ENCODE results near the gene RBM22.
"Not testable (repeated sequence)": the region's sequence is repeated elsewhere in the genome, so short reads cannot be mapped to it uniquely, and the experiment has no call there.

The RBM22 gene

DNA sequence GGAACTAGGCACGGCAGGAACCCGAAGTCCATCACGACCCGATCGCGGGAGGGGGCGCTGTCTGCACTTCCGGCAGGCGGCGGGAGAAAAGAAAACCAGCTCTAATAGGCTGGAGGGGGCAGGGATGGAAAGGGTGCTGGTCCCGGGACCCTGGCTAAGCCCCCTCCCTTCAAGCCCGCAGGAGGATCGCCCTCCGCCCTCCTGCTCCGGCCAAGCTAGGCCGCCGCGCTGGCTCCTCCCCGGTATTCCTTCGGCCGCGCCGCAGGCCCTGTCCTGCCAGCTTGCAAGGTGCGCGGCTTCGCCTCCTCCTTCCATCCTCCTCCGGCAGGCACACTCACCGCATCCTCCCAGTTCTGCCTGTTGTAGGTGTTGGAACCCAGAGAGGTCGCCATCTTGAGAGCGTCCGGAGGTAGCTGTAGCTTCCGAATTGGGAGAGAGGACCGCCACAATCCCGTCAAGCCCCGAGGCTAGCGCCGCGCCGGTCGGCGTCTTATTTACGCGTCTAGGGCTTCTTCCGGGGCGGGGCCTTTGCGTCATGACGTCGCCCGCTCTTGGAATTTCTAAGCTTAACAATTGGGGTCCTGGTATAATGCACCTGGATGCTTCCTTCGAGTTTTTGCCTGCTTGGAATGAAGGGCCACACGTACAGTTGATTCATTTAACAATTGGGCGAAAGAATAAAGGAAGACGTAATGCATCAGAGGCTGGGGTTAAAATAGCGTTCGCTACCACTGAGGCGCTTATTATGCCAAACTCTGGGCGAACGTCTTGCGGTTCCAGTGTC, at the start of gene RBM22:
RBM22 (minus strand) TSS at position 469 of the 784 bp plus-strand sequence; CDS start at position 392, 77 bp downstream.
- peak; percentile 85 to 92 for DNase-seq

DNA sequence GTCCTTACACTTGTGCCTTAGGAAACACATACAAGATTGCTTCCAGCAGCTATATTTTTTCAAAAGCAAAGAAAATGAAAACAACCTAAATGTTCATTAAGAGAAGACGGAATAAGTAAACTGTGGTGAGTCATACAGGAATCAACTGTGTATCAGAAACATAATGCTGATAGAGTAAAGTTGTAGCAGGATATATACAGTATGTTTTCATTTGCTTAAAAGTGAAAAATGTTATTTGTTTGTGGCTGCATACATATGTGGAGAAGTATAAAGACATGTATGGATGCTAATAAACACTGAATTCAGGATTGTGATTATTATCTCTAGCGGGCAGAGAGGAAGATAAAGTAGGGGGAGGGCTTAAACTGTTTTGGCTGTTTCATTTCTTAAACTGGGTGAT, 49.6 kb upstream of the RBM22 start:
- DNase-seq: no peak

DNA sequence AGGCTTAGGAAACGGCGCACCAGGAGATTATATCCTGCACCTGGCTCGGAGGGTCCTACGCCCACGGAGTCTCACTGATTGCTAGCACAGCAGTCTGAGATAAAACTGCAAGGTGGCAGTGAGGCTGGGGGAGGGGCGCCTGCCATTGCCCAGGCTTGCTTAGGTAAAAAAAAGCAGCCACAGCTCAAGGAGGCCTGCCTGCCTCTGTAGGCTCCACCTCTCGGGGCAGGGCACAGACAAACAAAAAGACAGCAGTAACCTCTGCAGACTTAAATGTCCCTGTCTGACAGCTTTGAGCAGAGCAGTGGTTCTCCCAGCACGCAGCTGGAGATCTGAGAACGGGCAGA, 42.3 kb upstream of the RBM22 start:
- DNase-seq: not testable (repeated sequence)

DNA sequence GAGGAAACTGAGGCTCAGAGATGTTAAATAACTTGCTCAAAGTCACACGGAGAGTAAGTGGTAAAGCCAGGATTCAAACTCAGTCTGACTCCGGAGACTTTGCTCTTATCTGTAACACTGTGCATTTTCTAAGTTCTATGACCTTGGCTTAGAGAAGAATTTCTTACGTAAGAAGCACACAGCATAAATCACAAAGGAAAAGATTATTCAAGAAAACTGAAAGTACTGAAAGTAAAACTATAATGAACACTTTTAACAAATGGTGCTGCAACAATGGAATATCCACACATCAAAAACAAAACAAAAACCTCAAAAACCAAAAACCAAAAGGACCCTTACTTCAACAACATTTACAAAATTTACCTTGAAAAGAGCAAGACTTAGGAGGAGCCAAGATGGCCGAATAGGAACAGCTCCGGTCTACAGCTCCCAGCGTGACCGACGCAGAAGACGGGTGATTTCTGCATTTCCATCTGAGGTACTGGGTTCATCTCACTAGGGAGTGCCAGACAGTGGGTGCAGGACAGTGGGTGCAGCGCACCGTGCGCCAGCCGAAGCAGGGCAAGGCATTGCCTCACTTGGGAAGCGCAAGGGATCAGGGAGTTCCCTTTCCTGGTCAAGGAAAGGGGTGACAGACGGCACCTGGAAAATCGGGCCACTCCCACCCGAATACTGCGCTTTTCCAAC, 41.7 kb upstream of the RBM22 start:
- DNase-seq: not testable (repeated sequence)

DNA sequence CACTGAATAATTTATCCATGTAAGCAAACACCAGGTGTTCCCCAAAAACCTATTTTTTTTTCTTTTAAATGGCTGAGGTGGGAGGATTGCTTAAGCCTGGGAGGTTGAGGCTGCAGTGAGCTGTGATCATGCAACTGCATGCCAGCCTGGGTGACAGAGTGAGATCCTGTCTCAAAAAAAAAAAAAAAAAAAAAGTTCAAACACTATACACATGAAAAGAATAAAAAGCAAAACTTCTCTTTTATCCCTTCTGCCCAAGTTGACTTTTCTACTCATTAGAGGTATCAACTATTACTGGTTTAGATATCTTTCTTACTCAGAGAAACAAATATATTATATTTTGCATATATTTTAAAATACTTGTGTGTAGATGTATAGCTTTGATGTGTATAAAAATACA, 40.1 kb upstream of the RBM22 start:
- DNase-seq: no peak

DNA sequence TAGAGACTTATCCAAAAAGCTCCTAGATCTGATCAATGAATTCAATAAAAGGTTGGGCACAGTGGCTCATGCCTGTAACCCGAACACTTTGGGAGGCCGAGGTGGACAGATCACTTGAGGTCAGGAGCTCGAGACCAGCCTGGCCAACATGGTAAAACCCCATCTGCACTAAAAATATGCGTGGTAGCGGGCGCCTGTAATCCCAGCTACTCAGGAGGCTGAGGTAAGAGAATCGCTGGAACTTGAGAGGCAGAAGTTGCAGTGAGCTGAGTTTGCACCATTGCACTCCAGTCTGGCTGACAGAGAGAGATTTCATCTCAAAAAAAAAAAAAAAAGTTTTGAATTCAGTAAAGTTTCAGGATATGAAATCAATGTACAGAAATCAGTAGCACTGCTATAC, 38.0 kb upstream of the RBM22 start:
- no peak for DNase-seq

DNA sequence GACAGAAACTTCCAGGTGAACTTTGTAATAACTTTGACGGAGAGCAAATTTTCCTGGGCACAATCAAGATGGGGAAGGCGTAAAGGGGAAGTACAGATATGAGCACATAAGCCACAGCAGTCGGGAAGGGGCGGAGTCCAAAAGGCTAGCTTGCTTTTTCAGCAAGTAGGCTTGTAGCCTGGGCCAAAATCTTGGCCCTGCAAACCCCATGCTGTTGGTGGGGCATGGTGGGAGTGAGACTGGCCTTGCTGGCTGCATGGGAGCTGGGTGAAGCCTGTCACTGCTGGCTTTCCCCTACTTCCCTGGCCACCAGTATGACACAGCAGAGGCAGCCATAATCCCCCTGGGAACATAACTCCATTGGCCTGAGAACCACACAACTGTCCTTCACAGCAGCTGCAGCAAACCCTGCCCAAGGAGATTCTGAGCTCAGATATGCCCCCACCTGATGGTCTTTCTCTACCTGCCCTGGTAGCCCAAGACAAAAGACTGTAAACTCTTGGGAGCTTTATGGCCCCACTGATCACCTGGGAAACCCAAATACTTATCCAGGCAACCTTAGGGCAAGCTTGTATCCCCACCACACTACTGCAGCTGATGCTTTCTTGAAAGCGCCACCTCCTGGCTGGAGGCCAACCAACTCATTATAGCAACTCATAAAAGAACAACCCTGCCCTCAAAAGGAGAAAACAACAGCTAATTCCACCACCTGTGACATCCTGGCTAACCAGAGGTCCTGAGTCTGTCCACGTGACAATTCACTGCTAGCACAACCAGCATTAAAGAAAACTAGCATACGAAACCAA, 33.9 kb upstream of the RBM22 start:
- no peak for DNase-seq

DNA sequence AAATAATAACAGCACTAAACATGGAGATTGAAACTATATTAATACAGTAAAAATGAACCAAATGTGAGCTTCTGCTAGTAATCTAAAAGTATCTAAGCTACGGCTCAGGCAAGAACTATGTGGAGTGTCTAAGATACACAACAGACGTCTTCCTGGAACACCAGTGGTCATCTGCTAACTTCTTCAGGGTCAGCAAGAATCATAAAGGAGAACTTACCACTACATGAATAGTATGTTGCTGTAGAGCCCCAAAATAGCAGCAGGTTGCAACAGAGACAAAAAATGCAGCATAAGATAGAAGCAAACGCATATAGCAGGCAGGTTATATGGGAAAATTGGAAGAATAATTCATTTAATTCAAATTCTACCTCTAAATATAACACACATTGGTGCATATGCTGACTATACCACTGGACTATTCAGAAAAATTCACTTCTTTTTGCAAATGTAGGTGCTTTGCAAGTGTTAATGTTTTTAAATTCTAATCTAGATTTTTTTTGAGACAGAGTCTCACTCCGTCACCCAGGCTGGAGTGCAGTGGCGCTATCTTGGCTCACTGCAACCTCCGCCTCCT, 30.9 kb upstream of the RBM22 start:
- no peak for DNase-seq

DNA sequence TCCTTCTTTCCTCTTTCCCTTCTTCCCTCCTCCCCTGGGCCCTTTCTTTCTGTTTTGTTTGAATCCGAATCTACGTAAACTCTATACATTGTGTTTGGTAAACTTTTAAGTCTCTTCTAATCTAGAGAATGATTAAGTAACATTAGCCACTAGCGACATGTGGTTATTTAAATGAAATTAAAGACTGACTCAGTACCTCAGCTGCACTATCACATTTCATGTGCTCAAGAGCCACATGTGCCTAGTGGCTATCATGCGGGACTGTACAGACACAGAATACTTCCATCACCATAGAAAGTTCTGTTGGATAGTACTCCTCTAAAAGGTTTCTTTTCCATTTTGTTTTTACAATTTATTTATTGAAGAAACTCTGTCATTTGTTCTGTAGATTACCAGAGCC, 29.0 kb upstream of the RBM22 start:
- no peak for DNase-seq

DNA sequence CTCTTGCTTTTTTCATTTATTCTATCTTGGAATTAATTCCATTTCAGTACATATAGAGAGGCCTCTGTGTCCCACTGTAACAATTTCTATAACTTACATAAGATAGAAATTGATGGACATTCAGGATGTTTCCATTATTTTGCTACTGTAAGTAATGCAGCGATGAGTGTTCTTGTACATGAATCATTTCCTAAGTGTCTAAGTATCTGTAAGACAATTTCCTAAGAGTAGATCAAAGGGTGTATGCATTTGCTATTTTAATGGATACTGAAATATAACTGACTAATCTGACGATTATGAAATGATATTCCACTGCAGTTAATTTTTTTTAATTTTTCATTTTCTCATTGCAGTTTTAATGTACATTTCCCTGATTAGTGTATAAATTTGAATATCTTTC, 23.0 kb upstream of the RBM22 start:
- no peak for DNase-seq

DNA sequence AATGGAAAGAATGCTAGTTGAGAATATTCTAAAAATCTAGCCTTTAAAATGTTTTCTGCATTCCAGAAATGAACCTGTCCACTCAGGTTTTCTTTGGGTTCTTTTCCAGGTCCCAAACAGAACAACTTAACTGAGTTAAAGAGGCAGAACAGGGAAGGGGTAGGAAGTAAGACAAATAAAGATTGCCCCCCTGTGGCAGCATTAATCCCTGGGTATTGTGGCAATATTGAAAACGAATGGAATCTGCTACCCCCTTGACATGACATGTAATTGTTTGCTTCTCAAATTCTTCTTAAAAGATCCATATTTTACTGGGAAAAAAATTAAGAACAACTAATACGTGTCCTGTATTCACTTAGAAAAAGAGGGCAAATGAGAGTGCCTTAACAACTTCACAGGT, 9.3 kb upstream of the RBM22 start:
- DNase-seq: no peak

DNA sequence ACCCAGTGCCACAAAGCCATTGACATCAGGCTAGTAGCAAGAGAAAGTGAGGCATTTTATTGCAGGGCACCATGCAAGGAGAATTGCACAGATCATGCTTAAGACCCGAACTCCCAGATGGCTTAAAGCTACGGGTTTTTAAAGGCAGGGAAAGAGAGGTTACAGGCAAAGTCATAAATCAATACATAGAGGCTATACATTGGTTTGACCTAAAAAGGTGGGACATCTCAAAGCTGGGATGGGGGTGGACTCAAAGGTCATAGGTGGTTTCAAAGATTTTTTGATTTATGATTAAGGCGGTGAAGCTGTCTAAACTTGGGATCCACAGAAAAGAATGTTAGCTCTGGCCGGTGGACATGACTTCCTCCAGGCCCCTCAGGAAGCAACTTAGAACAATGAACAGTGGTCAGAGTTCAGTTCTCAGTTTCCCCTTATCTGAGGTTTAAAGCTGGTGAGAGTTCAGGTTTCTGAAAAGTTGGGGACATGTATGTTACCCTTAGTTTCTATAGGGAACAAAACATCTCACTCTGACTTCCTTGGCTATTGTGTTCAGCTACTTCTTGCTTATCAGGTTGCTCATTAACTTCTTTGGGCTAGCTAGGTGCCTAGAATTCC, 6.0 kb upstream of the RBM22 start:
- no peak for DNase-seq

DNA sequence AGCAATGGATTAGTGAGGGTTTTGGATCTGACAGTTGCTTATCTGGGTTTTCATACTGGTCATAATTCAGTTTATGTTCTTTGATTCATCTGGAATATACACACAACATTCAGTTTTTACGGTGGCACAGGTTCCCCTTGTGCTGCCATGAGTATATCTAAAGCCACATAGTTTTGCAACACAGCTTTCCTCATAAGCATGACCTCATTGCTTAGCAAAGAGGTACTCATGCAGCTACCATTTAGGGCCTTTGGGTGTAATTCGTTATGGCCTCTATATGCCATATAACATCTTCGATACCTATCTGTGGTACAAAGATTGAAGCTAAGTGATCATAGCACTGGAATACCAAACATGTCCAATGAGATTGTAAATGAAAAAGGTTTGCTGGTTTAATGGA, 2.9 kb upstream of the RBM22 start:
- DNase-seq: no peak

DNA sequence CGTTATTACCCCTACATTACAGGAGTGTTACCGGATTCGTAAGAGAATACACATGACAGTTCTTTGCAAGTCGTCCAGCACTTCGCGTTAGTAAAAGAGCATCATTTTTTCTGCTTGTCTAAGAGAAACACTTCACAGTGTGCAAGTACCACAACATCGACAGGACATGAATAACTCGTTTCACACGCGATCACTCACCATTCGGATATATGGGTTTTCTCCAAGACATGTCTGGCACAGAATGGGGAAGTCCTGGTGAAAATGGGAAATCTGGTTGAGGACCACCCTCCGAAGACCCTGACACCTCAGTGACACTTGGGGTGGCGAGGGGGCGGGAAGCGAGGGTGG, 642 bp downstream of the RBM22 start:
- DNase-seq: no peak

DNA sequence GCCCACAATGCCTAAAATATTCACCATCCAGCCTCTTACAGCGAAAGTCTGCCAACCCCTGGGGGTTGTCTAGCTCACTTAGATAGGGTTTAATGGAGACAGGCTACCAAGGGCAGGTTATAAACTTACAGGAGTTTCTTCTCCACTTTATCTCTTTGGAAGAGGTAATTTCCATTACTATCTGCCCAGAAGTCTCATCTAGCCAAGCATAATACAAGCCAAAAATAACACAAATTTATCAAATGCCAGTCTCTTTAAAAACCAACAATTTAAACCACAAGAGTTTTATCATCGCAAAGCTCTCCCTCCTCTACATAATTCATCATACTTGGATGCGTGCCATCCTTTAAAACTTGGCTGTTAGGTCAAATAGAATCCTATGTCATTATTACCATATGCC, 6.2 kb downstream of the RBM22 start:
- DNase-seq: no peak

DNA sequence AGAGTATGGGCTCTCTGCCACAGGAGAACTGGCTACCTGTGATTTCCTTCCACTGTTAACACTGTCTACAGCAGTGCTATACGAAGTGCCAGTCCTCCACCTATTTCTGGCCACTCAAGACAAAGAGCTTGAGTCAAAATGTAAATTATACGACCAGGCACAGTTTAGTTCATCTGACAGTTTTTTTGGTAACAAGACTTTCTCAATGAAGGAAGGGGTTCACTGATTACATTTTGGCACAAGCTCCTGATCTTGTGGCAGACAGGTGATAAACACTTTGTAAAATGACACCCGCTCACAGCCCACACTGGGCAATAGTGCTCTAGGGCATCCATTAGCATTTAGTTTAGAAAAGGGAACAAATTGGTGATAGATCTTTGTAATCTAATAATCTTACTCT, 8.6 kb downstream of the RBM22 start:
- DNase-seq: no peak

DNA sequence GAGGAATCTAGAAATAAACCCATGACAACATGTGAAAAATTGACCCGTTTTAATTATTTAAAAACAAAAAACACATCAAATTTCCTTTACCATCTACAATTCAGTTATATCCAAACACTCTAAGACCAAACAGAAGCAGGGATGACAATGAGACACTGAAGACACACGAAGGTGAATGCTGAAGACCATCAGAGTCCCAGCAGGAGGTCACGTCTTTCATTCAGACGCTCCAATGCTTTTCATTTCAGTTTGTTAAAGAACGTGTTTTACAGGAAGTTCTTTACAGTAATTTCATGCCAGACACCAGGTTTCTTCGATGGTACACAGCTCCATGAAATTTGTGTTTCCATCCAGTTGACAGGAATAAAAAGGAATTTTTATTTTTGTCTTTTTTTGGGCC, 10.1 kb downstream of the RBM22 start:
- no peak for DNase-seq

DNA sequence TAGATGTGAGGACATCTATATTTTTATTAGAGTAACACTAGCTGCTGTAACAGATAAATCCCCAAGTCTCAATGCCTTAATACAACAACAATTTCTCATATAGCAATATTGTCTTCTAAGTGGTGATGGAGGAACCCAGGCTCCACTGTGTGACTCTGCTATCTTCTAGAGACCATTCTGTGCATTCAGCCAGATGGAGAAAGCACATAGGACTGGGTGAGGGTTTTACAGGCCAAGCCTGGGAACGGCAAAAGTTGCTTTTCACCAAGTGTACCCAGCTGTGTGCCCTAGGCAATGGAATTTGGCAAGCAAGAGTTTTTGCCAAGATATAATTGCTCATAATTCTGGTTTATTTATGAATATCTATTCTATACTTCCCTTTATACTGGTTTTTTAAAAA, 11.7 kb downstream of the RBM22 start:
- no peak for DNase-seq

DNA sequence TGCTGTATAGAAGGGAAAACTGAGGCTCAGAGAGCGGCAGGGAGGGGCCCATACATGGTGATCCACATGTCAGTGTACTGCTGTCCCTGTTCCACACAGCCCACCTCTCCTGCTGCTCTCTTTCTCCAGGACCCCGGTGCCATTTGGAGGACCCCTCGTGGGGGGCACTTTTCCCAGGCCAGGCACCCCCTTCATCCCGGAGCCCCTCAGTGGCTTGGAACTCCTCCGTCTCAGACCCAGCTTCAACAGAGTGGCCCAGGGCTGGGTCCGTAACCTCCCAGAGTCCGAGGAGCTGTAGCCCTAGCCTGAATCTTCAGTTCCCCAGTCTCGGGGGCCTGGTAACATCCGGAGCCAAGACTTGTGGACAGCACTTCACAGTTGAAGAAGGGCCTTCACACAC, 24.3 kb downstream of the RBM22 start:
- no peak for DNase-seq

DNA sequence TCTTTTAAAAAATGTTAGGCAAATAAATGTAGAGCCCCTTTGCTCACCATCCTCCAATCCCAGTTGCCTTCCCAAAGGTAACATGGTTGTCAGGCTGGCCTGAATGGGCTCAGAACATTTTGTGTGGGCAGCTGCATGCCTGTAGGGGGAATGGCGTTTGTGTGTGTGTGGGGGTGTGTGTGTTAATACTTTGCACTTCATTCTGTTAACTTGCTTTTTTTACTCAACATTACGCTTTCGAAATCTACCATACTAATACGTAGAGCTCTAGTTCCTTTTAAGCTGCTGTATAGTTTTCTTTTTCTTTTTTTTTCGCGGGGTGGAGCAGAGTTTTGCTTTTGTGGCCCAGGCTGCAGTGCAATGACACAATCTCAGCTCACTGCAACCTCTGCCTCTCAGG, 25.8 kb downstream of the RBM22 start:
- no peak for DNase-seq

DNA sequence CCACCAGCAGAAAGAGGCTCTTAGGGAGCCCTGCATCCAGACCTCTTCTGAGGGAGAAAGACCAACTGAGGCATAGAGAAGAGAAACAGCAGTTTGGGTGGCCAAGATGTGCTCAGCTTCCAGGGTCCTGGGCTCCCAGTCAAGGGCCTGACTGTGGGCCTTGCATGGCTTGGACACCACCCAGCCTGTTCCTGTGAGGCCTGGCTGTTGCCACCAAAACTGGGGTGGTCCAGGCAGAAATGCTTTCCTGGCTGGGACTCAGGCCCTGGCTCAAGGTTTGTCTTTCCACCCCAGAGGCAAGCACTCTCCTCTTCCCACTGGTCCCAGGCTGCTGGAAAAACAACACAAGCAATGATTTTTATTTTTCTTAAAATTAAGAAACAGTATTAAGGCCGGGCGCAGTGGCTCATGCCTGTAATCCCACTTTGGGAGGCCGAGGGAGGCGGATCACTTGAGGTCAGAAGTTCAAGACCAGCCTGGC, 26.5 kb downstream of the RBM22 start:
- no peak for DNase-seq

DNA sequence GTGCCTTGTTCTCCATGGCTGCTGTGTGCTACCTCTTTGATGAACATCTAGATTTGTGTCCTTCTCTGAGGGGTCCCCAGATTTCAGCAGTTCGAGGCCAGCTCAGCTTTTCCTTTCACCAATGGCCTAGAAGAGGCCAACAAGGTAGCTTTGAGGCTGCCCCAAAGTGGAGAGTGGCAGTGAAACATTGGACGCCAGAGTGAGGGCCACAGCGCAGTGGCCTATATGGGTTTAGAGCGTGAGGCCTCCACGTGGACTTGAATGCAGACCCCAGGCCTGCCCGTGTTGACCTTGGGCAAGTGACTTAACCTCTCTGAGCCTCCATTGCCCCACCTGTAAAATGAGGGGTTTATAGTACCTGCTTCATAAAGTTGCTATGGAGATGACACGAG, 28.0 kb downstream of the RBM22 start:
- DNase-seq: no peak

DNA sequence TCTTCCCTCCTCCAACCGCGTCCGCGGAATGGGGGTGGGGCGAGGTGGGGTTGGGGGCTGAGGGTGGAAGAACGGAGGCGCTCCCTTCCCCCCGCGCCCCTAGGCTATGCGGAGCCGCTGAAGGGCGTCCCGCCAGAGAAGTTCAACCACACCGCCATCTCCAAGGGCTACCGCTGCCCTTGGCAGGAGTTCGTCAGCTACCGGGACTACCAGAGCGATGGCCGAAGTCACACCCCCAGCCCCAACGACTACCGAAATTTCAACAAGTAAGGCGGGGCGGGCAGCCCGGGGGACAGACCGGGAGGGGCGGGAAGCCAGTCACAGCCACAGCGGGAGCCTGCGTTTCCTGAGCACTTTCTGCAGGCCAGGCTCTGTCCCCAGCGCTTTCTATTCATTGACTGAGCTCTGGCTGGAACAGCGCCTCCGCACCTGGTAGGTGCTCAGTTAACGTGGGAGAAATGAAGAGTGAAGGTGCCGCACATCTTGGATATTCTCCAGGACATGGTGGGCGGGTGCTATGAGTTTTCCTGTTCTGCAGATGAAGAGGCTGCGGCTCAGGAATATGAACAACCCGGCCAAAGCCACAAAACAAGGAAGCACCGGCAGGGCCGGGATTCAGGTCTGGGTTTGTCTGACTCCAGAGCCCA, 28.5 kb downstream of the RBM22 start:
- DNase-seq: no peak
